ENCODE measurements around the gene LHX2. TPM values are rescaled to one million over a fixed set of nuclear protein-coding genes. Genes with fewer than 3 reads are reported as not detected.

LHX2 gene
- total RNA-seq, 1 experiment from 2014 or later: not detected

DNA sequence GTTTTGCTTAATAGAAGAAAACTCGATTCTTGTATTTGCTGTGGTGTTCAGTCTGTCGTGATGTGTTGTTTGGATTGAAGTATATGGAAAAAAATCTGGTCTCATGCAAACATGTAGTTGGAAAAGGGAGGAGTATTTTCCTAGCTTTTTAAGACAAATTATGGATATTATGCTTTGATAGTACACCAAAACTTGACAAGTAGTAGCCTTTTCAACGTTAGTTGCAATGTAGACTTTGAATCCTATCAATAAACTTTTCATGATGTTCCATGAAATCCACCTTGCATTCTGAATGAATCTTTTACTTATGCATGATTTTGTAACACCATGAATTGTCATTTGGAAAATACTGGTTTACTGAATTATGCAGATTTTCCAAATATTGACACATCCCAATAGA lies 64.2 kb downstream of the LHX2 start:
- intact Hi-C loops (cut with micrococcal nuclease; ENCODE audit: unreplicated experiment): no loop called here
- CTCF ChIA-PET: no interaction called here
- Mint-ChIP-seq H3K27ac (ENCODE audit: unreplicated experiment) (no peak overlapping the region), H3K27me3 (ENCODE audit: unreplicated experiment) (peaks cover 37% of the 10 kb centered on the region), H3K9me3 (ENCODE audit: low read depth, unreplicated experiment) (no peaks in the 10 kb centered on the region), H3K4me1 (ENCODE audit: low read depth, unreplicated experiment) (peaks cover 26% of the 10 kb centered on the region), H3K4me3 (ENCODE audit: low read depth, unreplicated experiment) (no peak overlapping the region), H3K36me3 (ENCODE audit: insufficient read depth, unreplicated experiment) (no peaks in the 10 kb centered on the region)
- no peak for DNase-seq
- BruUV-seq (replicated peaks): no TSS peak
- TF ChIP-seq, protein P1, sequence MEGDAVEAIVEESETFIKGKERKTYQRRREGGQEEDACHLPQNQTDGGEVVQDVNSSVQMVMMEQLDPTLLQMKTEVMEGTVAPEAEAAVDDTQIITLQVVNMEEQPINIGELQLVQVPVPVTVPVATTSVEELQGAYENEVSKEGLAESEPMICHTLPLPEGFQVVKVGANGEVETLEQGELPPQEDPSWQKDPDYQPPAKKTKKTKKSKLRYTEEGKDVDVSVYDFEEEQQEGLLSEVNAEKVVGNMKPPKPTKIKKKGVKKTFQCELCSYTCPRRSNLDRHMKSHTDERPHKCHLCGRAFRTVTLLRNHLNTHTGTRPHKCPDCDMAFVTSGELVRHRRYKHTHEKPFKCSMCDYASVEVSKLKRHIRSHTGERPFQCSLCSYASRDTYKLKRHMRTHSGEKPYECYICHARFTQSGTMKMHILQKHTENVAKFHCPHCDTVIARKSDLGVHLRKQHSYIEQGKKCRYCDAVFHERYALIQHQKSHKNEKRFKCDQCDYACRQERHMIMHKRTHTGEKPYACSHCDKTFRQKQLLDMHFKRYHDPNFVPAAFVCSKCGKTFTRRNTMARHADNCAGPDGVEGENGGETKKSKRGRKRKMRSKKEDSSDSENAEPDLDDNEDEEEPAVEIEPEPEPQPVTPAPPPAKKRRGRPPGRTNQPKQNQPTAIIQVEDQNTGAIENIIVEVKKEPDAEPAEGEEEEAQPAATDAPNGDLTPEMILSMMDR (IDR thresholded peaks at IDR 0.05; ENCODE audit: unreplicated experiment): no peak

DNA sequence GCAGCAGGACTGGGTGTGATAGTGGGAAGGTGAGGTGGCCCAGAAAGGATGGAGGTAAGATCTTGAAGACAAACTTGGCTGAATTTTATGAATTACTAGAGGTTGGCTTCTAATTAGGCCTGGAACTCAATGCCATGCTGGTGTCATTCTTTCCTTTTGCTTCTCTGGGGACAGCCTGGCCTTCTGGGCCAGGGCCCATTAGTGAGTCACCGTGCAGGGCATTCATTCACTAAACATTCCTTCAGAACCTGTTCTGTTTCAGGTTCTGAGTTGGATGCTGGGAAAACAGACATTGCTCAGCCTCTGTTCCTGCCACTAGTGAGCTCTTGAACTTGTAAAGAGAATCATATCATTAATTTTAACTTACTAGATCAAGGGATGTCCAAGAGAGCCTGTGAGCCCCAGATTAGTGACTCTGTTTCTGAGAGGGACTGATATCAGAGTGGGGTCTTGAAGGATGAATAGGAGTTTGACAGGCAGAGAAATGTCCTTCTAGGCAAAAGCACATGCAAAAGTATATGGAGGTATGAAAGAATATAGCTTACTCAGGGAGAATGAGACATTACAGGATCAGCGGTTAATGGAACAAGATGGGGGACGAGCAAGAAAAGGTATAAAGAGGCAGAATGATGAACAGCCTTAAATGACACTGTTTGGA lies 66.5 kb downstream of the LHX2 start:
- Mint-ChIP-seq H3K27me3 (ENCODE audit: unreplicated experiment) (peaks cover 16% of the 10 kb centered on the region), H3K36me3 (ENCODE audit: insufficient read depth, unreplicated experiment) (no peaks in the 10 kb centered on the region), H3K9me3 (ENCODE audit: low read depth, unreplicated experiment) (no peaks in the 10 kb centered on the region), H3K4me1 (ENCODE audit: low read depth, unreplicated experiment) (peaks cover 26% of the 10 kb centered on the region), H3K4me3 (ENCODE audit: low read depth, unreplicated experiment) (no peak overlapping the region), H3K27ac (ENCODE audit: unreplicated experiment) (peak overlapping the region; percentile 19)
- CTCF ChIA-PET: interaction anchor here (0.6 to 1.0 kb wide), 2 partner anchors 104 to 315 kb away, joined by 3 to 6 read pairs; no protein-coding TSS in a partner anchor
- no TSS peak for BruUV-seq (replicated peaks)
- intact Hi-C loops (cut with micrococcal nuclease; ENCODE audit: unreplicated experiment): no loop called here
- TF ChIP-seq, protein P1 (IDR thresholded peaks at IDR 0.05; ENCODE audit: unreplicated experiment): no peak
- peak; percentile 45 for DNase-seq

DNA sequence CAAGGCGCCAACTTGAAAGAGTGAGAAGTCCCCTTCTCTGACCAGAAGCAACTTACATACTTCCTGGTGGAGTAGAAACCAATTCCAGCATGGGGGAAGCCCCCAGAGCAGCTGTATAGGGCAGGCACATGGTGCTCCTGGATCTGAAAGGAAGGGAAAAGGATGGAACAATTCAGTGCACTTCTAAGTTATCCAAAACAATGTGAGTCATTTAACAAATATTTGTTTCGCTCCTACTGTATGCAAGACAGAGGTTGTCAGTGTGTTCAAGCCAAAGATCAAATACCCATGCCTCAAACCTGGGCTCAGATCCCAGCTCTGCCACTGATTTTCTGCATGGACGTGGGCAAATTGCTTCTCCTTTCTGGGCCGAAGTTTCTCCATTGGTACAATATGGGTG lies 67.1 kb downstream of the LHX2 start:
- Mint-ChIP-seq H3K4me1 (ENCODE audit: low read depth, unreplicated experiment) (peaks cover 26% of the 10 kb centered on the region), H3K27me3 (ENCODE audit: unreplicated experiment) (peaks cover 16% of the 10 kb centered on the region), H3K9me3 (ENCODE audit: low read depth, unreplicated experiment) (no peaks in the 10 kb centered on the region), H3K27ac (ENCODE audit: unreplicated experiment) (peak overlapping the region; percentile 19), H3K4me3 (ENCODE audit: low read depth, unreplicated experiment) (no peak overlapping the region), H3K36me3 (ENCODE audit: insufficient read depth, unreplicated experiment) (no peaks in the 10 kb centered on the region)
- DNase-seq: no peak
- TF ChIP-seq, protein P1 (IDR thresholded peaks at IDR 0.05; ENCODE audit: unreplicated experiment): no peak
- no TSS peak for BruUV-seq (replicated peaks)
- intact Hi-C loops (cut with micrococcal nuclease; ENCODE audit: unreplicated experiment): no loop called here
- CTCF ChIA-PET: interaction anchor here (1.0 kb wide), 1 partner anchor 314 kb away, joined by 3 read pairs; no protein-coding TSS in a partner anchor

DNA sequence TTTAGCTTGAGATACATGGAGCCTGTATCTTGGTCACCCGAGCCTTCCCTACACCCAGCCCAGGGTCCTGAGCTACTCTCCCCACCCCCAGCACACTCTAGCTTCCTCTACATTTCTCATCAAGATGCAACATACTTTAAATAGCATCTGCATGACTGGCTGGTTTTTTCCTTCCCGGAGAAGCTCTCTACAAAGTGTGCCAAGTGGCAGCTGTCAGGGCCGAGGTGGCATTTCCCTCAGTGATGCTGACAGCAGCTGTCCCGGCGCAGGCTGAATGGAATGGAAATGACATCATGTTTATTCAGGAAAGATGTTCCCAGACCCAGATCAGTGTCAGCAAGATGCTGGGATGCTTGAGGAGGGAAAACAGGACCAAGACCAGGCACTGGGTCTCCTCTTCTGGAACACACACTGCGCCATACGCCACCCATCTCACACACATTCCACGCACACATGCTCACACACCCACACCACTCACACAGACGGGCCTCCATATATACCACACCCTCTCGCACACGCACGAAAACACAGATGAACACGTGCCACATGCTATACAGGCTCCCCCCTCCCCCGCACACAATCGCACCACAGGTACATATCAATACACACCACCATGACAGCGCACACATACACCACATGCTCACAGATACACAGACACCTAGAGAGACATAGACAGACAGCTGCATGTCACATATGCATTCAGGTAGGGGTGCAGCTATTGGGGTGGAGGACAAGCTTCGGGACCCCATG lies 67.8 kb downstream of the LHX2 start:
- Mint-ChIP-seq H3K27me3 (ENCODE audit: unreplicated experiment) (peaks cover 16% of the 10 kb centered on the region), H3K9me3 (ENCODE audit: low read depth, unreplicated experiment) (no peaks in the 10 kb centered on the region), H3K4me1 (ENCODE audit: low read depth, unreplicated experiment) (peaks cover 26% of the 10 kb centered on the region), H3K27ac (ENCODE audit: unreplicated experiment) (no peak overlapping the region), H3K4me3 (ENCODE audit: low read depth, unreplicated experiment) (no peak overlapping the region), H3K36me3 (ENCODE audit: insufficient read depth, unreplicated experiment) (no peaks in the 10 kb centered on the region)
- intact Hi-C loops (cut with micrococcal nuclease; ENCODE audit: unreplicated experiment): no loop called here
- DNase-seq: no peak
- CTCF ChIA-PET: no interaction called here
- TF ChIP-seq, protein P1 (IDR thresholded peaks at IDR 0.05; ENCODE audit: unreplicated experiment): no peak
- BruUV-seq (replicated peaks): no TSS peak
